HG03095 (cell line): ENCODE data around the gene ZNF23.

Source experiments
- ATAC-seq: cut with Tn5 transposase; IDR thresholded peaks from one replicate; pipeline ENCODE4 v1.9.1; 2021; ENCODE audit warnings: moderate library complexity; ENCODE audit not compliant: unreplicated experiment

ZNF23 gene

GRCh38 chr16:71428385-71428784, 33.7 kb downstream of the ZNF23 start:
- no peak for ATAC-seq

- no peak for ATAC-seq
Observed at GRCh38 chr16:71426880-71427615, 35.0 kb downstream of the ZNF23 start.

GRCh38 chr16:71426069-71426879, 35.8 kb downstream of the ZNF23 start:
- no peak for ATAC-seq

GRCh38 chr16:71425746-71426068, 36.3 kb downstream of the ZNF23 start:
- no peak for ATAC-seq

GRCh38 chr16:71424626-71425025, 37.4 kb downstream of the ZNF23 start:
- ATAC-seq = no peak

- no peak for ATAC-seq
Observed at GRCh38 chr16:71423865-71424264, 38.2 kb downstream of the ZNF23 start.

- no peak for ATAC-seq
Observed at GRCh38 chr16:71423016-71423415, 39.0 kb downstream of the ZNF23 start.

GRCh38 chr16:71421911-71422310, 40.1 kb downstream of the ZNF23 start:
- no peak for ATAC-seq

GRCh38 chr16:71414038-71414437, 48.0 kb downstream of the ZNF23 start:
- no peak for ATAC-seq

- ATAC-seq = no peak
Observed at GRCh38 chr16:71413341-71413740, 48.7 kb downstream of the ZNF23 start.

GRCh38 chr16:71412270-71413160, 49.5 kb downstream of the ZNF23 start:
- ATAC-seq = no peak

- no peak for ATAC-seq
Observed at GRCh38 chr16:71410146-71410545, 51.9 kb downstream of the ZNF23 start.

- ATAC-seq = no peak
Observed at GRCh38 chr16:71409011-71409775, 52.9 kb downstream of the ZNF23 start.

- no peak for ATAC-seq
Observed at GRCh38 chr16:71408536-71408935, 53.5 kb downstream of the ZNF23 start.

- ATAC-seq = no peak
Observed at GRCh38 chr16:71407731-71408130, 54.3 kb downstream of the ZNF23 start.

GRCh38 chr16:71406724-71407123, 55.3 kb downstream of the ZNF23 start:
- no peak for ATAC-seq

- no peak for ATAC-seq
Observed at GRCh38 chr16:71406316-71406715, 55.7 kb downstream of the ZNF23 start.

GRCh38 chr16:71404364-71404763, 57.7 kb downstream of the ZNF23 start:
- no peak for ATAC-seq

- ATAC-seq = no peak
Observed at GRCh38 chr16:71402674-71403073, 59.4 kb downstream of the ZNF23 start.

GRCh38 chr16:71402007-71402406, 60.0 kb downstream of the ZNF23 start:
- ATAC-seq = no peak
